GM19328 (cell line): ENCODE measurements around the gene GIT2.
"Not testable (repeated sequence)": the region's sequence is repeated elsewhere in the genome, so short reads cannot be mapped to it uniquely, and the experiment has no call there.

ENCODE experiments used
- ATAC-seq: cut with Tn5 transposase; IDR thresholded peaks from one replicate; pipeline ENCODE4 v1.9.1; 2021; ENCODE audit warnings: mild to moderate bottlenecking, moderate library complexity; ENCODE audit not compliant: unreplicated experiment

The GIT2 gene

DNA sequence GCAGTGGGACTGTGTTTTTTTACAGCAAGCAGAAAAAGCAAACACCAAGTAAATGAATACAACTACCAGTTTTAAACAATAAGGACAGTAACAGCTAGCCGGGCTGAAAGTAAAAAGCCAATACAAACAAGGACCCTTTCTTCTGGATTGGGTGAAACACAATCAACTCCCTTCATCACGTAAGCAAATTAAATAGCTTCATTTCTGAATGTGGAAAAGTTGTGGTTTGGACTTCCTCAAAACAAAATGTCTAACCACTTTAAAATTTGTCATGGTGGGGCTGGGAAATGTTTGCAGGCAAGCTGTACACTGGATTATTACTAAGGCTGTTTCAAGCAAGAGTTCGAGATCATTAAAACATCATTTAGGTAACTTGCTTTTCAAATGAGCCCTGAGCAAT is 48.6 kb downstream of the GIT2 start:
- no peak for ATAC-seq

DNA sequence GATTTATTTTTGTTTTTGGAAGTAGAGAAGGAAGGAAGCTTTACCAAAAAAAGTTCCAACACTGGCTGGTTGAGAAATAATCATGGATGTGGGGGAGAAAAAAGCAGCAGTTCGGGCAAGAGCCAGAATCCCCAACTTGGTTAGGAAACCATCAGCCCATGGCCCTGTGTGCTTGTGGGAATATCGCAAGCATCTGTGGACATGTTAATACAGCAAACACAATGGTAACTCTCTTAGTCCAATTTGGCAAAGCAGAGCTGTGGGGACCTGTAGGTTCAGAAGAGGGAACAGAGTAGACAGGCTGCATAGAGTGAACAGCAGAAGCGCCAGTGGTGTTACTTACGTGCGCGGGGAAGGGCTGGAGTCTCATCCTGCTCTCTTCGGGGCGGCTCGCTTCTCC is 49.3 kb downstream of the GIT2 start:
- no peak for ATAC-seq

DNA sequence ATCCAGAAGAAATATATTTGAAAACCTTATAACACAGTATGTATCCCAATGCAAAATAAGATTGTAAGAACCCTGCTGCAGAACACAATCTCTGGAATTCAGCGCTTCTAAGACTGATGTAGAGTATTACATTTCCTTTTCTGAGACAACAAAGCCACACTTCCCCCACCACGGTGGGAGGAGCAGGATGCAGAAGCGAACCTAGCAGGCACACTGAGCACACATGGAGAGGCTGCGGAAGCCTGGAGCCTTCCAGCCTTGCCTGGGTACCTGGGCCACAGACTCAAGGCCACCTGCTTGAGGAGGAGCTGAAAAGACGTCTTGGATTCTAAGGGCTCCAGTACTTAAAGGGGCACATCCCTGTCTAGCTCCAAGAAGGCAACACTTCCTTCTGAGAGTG is 49.7 kb downstream of the GIT2 start:
- ATAC-seq, result no peak

- no peak for ATAC-seq
Measured at GRCh38 chr12:109944561-109945359, 51.4 kb downstream of the GIT2 start.

GRCh38 chr12:109943811-109944210 is 52.4 kb downstream of the GIT2 start:
- ATAC-seq, result no peak

DNA sequence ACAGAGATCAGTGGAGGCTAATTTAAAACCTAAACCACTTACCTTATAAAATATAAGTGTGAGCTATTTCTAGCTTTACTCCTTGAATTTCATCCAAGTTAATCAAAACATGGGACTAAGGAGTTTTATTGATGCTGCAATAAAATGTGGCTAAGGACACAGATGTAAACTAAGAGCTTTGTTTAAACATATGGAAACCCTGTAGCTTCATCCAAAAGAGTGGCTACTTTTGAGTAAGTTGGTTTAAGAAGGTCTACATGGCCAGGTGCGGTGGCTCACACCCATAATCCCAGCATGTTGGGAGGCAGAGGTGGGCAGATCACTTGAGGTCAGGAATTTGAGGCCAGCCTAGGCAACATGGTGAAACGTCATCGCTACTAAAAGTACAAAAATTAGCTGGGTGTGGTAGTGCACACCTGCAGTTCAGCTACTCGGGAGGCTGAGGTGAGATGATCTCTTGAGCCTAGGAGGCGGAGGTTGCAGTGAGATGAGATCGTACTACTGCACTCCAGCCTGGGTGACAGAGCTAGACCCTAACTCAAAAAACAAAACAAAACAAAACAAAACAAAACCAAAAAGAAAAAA is 55.7 kb downstream of the GIT2 start:
- no peak for ATAC-seq

DNA sequence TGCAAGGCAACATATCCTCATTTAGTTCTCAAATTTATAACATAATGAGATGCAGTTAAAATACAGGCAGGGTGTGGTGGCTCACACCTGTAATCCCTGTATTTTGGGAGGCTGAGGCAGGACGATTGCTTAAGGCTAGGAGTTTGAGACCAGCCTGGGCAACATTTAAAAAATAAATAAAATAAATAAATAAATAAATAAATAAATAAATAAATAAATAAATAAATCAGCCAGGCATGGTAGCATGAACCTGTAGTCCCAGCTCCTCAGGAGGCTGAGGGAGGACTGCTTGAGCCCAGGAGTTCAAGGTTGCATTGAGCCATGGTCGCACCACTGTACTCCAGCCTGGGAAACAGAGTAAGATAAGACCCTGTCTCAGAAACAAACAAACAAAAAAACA is 56.7 kb downstream of the GIT2 start:
- ATAC-seq, result no peak

DNA sequence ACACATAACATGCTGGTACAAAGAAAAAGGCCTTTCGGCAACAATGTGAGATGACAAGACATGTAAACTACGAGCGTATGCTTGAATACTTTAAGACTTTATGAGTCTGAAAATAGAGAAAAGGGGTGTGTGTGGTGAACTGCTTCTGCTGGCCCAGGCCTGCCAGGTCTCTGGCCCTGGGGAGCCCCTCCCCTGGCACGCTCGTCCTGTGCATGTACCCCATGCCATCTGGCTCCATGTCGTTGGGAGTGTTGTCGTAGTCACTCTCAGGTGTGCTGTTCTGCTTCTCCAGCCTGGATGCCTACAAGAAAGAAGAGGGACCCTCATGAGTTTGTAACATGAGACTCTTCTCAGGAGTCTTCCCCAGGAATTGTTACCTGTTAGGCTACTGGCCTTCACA is 57.2 kb downstream of the GIT2 start:
- no peak for ATAC-seq

- ATAC-seq, result no peak
Measured at GRCh38 chr12:109937371-109937770, 58.8 kb downstream of the GIT2 start.

GRCh38 chr12:109934026-109934425 is 62.1 kb downstream of the GIT2 start:
- ATAC-seq, result no peak

- no peak for ATAC-seq
Measured at GRCh38 chr12:109932878-109933503, 63.2 kb downstream of the GIT2 start.

DNA sequence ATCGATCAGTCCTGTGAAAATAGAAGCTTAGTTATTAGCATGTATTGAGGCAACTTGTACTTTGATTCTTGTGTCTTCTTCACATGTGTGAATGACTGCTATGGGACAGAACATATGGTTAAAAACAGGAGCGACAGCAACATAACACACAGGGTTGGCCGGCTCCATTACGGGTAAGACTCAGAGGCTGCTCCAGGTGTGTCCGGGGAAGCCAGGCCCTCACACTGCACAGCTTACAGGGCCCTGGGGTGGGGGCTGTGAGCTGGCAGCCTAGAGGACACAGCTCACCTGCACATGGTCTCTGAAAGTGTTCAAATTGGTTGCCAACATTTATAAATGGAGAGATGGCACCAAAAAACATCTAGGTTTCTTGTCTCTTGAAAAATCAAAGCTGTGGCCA is 65.0 kb downstream of the GIT2 start:
- ATAC-seq, result no peak

DNA sequence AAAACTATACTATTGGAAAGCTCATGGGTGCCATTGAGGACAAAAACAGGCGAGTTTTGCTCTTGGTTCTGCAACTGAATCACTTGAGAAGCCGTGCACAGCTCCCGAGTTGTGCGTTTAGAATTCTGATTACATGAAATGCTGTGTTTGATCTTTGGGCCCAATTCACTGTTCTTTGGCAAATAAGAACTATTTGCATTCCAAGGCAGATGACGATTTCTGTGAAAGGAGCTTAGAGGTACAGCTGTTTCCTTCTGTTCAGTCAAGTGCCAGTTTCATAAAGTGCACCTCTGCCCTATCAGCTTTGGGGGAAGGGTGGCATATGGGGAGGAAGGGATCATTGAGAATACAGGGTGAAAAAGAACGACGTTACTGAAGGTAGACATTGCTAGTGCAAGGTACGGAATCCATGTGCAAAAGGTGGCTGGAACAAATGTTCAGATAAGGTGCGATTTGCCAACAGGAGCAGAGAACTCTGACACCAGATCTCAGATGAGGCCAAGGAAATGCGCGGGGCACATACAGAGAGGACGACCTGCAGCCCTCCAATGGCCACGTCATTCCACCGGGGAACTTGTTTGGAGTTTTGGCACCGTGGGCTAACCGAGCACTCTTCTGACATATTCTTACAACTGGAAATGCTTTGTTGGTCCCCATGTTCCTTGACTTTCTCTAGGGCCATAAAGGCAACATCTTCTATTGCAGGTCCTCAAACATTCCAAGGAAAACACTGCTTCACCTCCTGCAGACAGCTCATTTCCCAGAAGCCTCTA is 66.0 kb downstream of the GIT2 start:
- no peak for ATAC-seq

GRCh38 chr12:109929326-109929725 is 66.8 kb downstream of the GIT2 start:
- not testable (repeated sequence) for ATAC-seq

DNA sequence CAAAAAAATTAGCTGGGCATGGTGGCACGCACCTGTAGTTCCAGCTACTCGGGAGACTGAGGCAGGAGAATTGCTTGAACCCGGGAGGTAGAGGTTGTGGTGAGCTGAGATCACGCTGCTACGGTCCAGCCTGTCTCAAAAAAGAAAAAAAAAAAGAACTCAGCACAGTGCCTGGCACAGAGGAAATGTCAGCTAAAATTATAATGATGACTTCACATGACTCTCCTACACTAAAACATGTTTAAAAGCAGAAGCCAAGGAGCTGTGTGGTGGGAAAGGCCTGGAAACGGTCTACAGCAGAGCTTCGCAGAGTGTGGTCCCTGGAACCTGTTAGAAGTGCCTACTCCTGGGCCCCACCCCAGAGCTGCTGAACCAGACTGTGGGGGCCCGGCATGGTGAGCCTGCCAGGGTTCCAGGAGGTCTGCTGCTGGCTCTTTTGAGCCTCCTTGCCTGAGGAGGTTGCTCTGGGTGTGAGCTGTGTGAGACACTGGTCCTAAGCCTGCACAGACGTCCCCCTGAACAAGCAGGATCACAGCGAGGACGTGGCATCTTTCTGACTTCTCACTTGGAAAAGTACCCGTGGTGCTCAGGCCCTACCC is 68.0 kb downstream of the GIT2 start:
- ATAC-seq, result no peak

DNA sequence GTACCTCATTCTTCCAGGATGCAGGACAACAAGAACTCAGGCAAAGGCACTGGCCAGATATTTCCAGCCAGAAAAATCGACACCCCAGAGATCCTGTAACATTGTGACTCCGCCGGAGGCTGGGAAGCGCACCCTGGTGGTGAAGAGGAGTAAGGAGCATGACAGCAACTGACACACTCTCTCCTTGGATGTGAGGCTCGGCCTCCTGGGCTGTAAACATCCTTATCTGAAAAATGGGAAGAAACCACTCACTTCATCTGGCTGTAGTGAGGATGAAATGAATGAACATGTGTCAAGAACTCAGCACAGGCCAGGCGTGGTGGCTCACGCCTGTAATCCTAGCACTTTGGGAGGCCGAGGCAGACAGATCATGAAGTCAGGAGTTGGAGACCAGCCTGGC is 68.5 kb downstream of the GIT2 start:
- ATAC-seq, result no peak

- no peak for ATAC-seq
Measured at GRCh38 chr12:109926488-109927210, 69.5 kb downstream of the GIT2 start.

DNA sequence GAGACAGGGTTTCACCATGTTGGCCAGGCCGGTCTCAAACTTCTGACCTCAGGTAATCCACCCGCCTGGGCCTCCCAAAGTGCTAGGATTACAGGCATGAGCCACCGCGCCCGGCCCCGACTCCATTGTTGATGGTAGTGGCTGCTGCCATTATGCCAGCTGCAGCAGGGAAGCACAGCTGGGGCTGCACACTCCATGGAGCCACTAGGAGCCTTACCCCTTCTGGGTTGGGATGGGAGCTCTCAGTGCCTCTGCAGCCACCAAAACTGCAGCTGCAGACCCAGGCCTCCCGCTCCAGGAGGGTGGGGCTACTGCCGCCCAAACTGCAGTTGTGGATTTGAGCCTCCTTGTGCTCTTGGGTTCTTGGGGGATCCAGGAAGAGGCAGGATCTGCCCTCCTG is 70.2 kb downstream of the GIT2 start:
- ATAC-seq, result no peak

DNA sequence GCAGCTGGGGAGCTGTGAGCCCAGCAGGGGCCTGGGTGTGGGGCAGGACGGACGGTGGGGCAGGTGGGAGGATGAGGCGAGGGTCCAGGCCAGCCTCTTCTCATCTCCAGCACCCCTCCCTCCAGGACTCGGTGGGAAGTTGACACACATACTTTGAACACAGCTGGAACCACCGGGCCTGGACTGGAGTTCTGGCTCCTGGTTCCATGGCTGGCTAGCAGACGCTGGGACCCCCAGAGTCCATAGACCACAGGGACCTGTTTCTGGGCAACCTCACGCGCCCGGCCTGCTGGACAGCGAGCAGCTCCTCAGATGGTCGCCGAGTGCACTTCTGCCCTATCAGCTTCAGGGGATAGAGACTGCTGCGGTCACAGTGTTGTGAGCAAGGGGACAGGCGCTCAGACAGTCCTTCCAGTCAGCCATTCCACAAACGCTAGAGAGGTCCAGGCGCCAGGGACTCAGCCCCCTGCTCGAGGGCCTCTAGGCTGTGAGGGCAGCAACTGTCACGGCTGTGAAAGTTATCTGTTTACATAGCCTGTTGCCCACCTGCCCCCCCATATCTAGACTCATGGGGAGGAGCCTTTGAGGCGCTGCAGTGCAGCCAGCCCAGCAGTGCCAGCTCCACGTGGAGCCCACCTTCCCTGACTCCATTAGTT is 70.9 kb downstream of the GIT2 start:
- no peak for ATAC-seq
